Heart left ventricle (tissue), 13 donors: ENCODE data around the gene SGIP1.

Experiments
- CTCF ChIP-seq, 12 donors: fragments of 200-600 bp; sonication (generic) in 4 of 12; IDR thresholded peaks; one replicate each; pipeline versions ENCODE4 v1.5.0 to v1.8.0; 2018 to 2022; ENCODE audit warnings: antibody characterized with exemption in 12 of 12, mild to moderate bottlenecking in 5 of 12
- POLR2A ChIP-seq, 2 donors: fragments of 450-650 bp; IDR thresholded peaks; one replicate each; pipeline ENCODE4 v1.6.1; 2017; ENCODE audit warnings: antibody characterized with exemption in 2 of 2, mild to moderate bottlenecking in 2 of 2, moderate library complexity in 2 of 2
- donor health status: ischemic (EF 13 %, LVEDD 7.1; RV severe dilation, severe dysfunction).
- donor health status: DM: no; HTN: yes; CAD: no.
- donor health status: DM: no; HTN: no; CAD: no.
- donor health status: ischemic (EF 25% LVEDD 6.9; RV normal size, moderate dysfunction).
- donor health status: ischemic (EF 25% LVEDD 5.7; RV mildly dilated, moderate dysfunction).
- donor health status: ischemic (EF 35%, LVEDD 5.7; RV mildly dilated, moderate dysfunction).
- donor health status: nonischemic (EF 11% LVEDD 7.7; RV severe dilation, severe dysfunction).
- donor health status: DM: yes; HTN: yes; CAD: no.
- donor health status: PGD.
- donor health status: ischemic (EF 29% LVEDD 5.4; RV normal size, mild dysfunction).
- donor health status: nonischemic (EF 23%, LVEDD 6.1; RV moderate dilation, normal function).

GRCh38 chr1:66778969-66779368, 245.0 kb downstream of the SGIP1 start:
- TF ChIP-seq CTCF (IDR thresholded peaks at IDR 0.05), result no peak
- no peak for TF ChIP-seq POLR2A (IDR thresholded peaks at IDR 0.05)
